ENCODE measurements around the gene MSANTD2. TPM values are rescaled to one million over a fixed set of nuclear protein-coding genes. Genes with fewer than 3 reads are reported as not detected.

The MSANTD2 gene
- total RNA-seq, 1 donor from 2014 or later = 15.2 TPM

DNA sequence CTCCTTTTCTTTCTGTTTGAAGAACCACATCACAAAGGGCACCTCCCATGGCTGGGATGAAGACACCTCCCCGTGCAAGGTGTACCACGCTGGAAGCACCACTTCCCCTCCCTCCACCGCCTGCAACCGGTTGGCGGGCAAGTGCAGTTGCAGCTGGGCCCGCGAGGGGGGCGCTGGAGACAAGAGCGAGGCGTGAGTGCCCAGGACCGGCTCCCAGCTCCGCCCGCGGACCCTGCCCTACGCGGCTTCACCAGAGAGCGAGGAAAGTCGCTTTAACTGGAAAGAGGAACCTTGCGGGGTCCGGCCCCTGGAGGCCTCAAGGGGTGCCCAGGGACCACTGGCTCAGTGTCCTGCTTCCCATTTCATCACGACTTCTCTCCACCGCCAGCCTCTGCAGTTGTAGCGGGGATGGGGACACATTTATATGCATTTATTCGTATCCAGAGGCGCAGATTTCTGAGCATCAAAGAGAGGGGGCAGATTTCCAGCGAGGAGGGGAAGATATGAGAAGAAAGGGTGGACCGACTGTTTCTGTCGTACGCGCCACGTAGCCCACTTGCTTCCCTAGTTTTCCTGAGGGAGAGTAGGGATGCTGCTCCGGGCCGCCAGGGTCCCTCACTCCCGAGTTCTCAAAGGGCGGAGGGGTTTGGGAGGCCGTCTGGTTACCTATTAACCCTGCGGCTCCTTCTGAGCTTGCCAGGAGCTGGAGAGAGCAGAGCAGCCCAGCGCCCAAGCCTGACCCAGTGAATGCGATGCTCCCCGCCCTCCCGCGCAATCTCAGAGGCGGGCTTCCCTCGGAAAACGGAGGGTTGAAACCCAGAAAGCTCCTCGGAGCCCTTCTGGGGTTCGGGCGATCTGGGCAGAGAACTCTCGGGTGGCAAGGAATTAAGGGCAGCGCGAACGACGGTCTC lies 41.6 kb downstream of the MSANTD2 start:
- Mint-ChIP-seq H3K27me3 (ENCODE audit: unreplicated experiment) (peaks cover 36% of the 10 kb centered on the region), H3K36me3 (ENCODE audit: unreplicated experiment) (no peaks in the 10 kb centered on the region), H3K9me3 (ENCODE audit: unreplicated experiment) (no peaks in the 10 kb centered on the region), H3K4me1 (ENCODE audit: unreplicated experiment) (peaks cover 29% of the 10 kb centered on the region), H3K4me3 (ENCODE audit: unreplicated experiment) (peak overlapping the region; percentile 58), H3K27ac (ENCODE audit: unreplicated experiment) (no peak overlapping the region)
- peak; percentile 87 for DNase-seq (ENCODE audit: extremely low spot score, unreplicated experiment)
- TF ChIP-seq, protein P1, sequence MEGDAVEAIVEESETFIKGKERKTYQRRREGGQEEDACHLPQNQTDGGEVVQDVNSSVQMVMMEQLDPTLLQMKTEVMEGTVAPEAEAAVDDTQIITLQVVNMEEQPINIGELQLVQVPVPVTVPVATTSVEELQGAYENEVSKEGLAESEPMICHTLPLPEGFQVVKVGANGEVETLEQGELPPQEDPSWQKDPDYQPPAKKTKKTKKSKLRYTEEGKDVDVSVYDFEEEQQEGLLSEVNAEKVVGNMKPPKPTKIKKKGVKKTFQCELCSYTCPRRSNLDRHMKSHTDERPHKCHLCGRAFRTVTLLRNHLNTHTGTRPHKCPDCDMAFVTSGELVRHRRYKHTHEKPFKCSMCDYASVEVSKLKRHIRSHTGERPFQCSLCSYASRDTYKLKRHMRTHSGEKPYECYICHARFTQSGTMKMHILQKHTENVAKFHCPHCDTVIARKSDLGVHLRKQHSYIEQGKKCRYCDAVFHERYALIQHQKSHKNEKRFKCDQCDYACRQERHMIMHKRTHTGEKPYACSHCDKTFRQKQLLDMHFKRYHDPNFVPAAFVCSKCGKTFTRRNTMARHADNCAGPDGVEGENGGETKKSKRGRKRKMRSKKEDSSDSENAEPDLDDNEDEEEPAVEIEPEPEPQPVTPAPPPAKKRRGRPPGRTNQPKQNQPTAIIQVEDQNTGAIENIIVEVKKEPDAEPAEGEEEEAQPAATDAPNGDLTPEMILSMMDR (IDR thresholded peaks at IDR 0.05) = peak; percentile 65

DNA sequence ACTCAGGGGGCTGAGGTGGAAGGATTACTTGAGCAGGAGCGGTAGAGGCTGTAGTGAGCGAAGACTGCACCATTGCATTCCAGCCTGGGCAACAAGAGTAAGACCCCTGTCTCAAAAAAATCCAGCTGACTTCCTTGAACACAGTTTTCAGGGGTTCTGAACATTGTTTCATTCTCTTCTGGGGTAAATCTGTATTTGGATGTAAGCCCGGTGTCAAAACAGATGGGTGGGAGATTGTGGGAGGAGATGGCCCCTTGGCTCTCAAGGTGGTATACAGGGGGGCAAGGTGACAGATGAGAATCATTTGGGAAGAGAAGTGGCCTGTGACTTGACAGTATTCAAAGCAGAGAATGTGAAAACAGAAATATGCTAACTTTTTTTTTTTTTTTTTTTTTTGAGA lies 42.9 kb downstream of the MSANTD2 start:
- Mint-ChIP-seq H3K27me3 (ENCODE audit: unreplicated experiment) (peaks cover 34% of the 10 kb centered on the region), H3K27ac (ENCODE audit: unreplicated experiment) (no peak overlapping the region), H3K36me3 (ENCODE audit: unreplicated experiment) (no peaks in the 10 kb centered on the region), H3K4me1 (ENCODE audit: unreplicated experiment) (peaks cover 20% of the 10 kb centered on the region), H3K9me3 (ENCODE audit: unreplicated experiment) (no peaks in the 10 kb centered on the region), H3K4me3 (ENCODE audit: unreplicated experiment) (no peak overlapping the region)
- TF ChIP-seq, protein P1 (IDR thresholded peaks at IDR 0.05) = no peak
- no peak for DNase-seq (ENCODE audit: extremely low spot score, unreplicated experiment)

DNA sequence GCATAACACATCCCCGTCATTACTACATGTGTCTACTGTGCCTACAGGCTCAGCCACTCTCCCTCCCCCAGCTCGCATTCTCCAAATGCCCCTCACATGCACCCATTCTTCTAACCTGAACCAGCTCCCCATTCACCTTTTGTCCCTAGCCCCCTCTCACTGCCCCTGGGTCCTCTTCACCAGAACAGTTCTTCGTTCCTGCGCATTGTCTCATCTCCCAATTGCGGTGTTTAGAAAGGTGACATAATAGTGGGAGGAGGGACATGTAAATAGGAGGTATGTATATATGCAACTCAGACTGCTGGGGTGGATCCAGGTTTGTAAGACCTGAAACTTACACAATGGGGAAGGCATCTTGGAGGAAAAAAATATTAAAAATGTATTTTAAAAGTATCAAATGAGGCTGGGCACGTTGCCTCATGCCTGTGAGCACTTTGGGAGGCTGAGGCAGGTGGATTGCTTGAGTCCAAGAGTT lies 43.4 kb downstream of the MSANTD2 start:
- H3K9me3 Mint-ChIP-seq (ENCODE audit: unreplicated experiment) = no peaks in the 10 kb centered on the region
- no peak for DNase-seq (ENCODE audit: extremely low spot score, unreplicated experiment)
- peaks cover 19% of the 10 kb centered on the region for H3K4me1 Mint-ChIP-seq (ENCODE audit: unreplicated experiment)
- H3K27ac Mint-ChIP-seq (ENCODE audit: unreplicated experiment) = no peak overlapping the region
- H3K36me3 Mint-ChIP-seq (ENCODE audit: unreplicated experiment) = no peaks in the 10 kb centered on the region
- H3K27me3 Mint-ChIP-seq (ENCODE audit: unreplicated experiment) = peaks cover 34% of the 10 kb centered on the region
- no peak overlapping the region for H3K4me3 Mint-ChIP-seq (ENCODE audit: unreplicated experiment)
- TF ChIP-seq, protein P1 (IDR thresholded peaks at IDR 0.05) = no peak

- H3K27ac Mint-ChIP-seq (ENCODE audit: unreplicated experiment) = no peak overlapping the region
- H3K9me3 Mint-ChIP-seq (ENCODE audit: unreplicated experiment) = no peaks in the 10 kb centered on the region
- H3K36me3 Mint-ChIP-seq (ENCODE audit: unreplicated experiment) = no peaks in the 10 kb centered on the region
- H3K4me3 Mint-ChIP-seq (ENCODE audit: unreplicated experiment) = no peak overlapping the region
- TF ChIP-seq, protein P1 (IDR thresholded peaks at IDR 0.05) = no peak
- H3K4me1 Mint-ChIP-seq (ENCODE audit: unreplicated experiment) = peaks cover 19% of the 10 kb centered on the region
- peaks cover 29% of the 10 kb centered on the region for H3K27me3 Mint-ChIP-seq (ENCODE audit: unreplicated experiment)
- no peak for DNase-seq (ENCODE audit: extremely low spot score, unreplicated experiment)
Measured at GRCh38 chr11:124756033-124756752, 44.0 kb downstream of the MSANTD2 start.

GRCh38 chr11:124754710-124755109 lies 45.5 kb downstream of the MSANTD2 start:
- peaks cover 12% of the 10 kb centered on the region for H3K4me1 Mint-ChIP-seq (ENCODE audit: unreplicated experiment)

More at GRCh38 chr11:124754710-124755109, 45.5 kb downstream of the MSANTD2 start:
- H3K27me3 Mint-ChIP-seq (ENCODE audit: unreplicated experiment) = peaks cover 22% of the 10 kb centered on the region
- DNase-seq (ENCODE audit: extremely low spot score, unreplicated experiment) = no peak
- TF ChIP-seq, protein P1 (IDR thresholded peaks at IDR 0.05) = no peak
- H3K27ac Mint-ChIP-seq (ENCODE audit: unreplicated experiment) = no peak overlapping the region
- H3K4me3 Mint-ChIP-seq (ENCODE audit: unreplicated experiment) = no peak overlapping the region
- H3K9me3 Mint-ChIP-seq (ENCODE audit: unreplicated experiment) = no peaks in the 10 kb centered on the region
- H3K36me3 Mint-ChIP-seq (ENCODE audit: unreplicated experiment) = no peaks in the 10 kb centered on the region
